RWPE2 (cell line): ENCODE measurements around the gene FEZ2.

Source experiments
- ATAC-seq: fragments of 200-7000 bp; cut with Tn5 transposase; 3 replicates; pipeline ENCODE4 v1.9.1; 2021; ENCODE audit warnings: low read depth
- DNase-seq: peaks from one replicate; pipeline ENCODE4 v3.0.0-alpha.2; 2020; ENCODE audit warnings: low spot score
- H3K27ac ChIP-seq: fragments of 450-650 bp; 2 replicates; pipeline ENCODE4 v1.5.1; 2017; ENCODE audit warnings: mild to moderate bottlenecking; ENCODE audit not compliant: poor library complexity, severe bottlenecking
- H3K27me3 ChIP-seq: fragments of 250-450 bp; sonication (Bioruptor Pico); 2 replicates; pipeline ENCODE4 v1.5.1; 2021; ENCODE audit warnings: mild to moderate bottlenecking, moderate library complexity; ENCODE audit not compliant: insufficient read depth, poor library complexity, severe bottlenecking
- H3K36me3 ChIP-seq: fragments of 250-450 bp; sonication (Bioruptor Pico); 2 replicates; pipeline ENCODE4 v1.5.1; 2020; ENCODE audit warnings: low read depth, mild to moderate bottlenecking, moderate library complexity
- H3K4me1 ChIP-seq: fragments of 250-450 bp; sonication (Bioruptor Pico); 2 replicates; pipeline ENCODE4 v1.5.1; 2021; ENCODE audit warnings: mild to moderate bottlenecking, moderate library complexity; ENCODE audit not compliant: insufficient read depth, poor library complexity, severe bottlenecking
- H3K4me3 ChIP-seq: fragments of 250-450 bp; sonication (Bioruptor Pico); 2 replicates; pipeline ENCODE4 v1.5.1; 2021; ENCODE audit warnings: mild to moderate bottlenecking, moderate library complexity; ENCODE audit not compliant: severe bottlenecking
- H3K9me3 ChIP-seq: fragments of 250-450 bp; sonication (Bioruptor Pico); 2 replicates; pipeline ENCODE4 v1.5.1; 2021; ENCODE audit warnings: mild to moderate bottlenecking, moderate library complexity; ENCODE audit not compliant: severe bottlenecking
- CTCF ChIP-seq: fragments of 450-650 bp; IDR thresholded peaks from one replicate; pipeline ENCODE4 v1.5.1; 2017; ENCODE audit warnings: mild to moderate bottlenecking, moderate library complexity; ENCODE audit not compliant: poor library complexity, severe bottlenecking

Gene FEZ2

GRCh38 chr2:36566887-36567286, 31.1 kb downstream of the FEZ2 start:
- DNase-seq, result no peak
- no peak for TF ChIP-seq CTCF
- Histone ChIP-seq H3K27me3 (no peaks in the 10 kb centered on the region), H3K4me1 (peaks cover 53% of the 10 kb centered on the region), H3K27ac (peak overlapping the region; percentile 95), H3K4me3 (no peak overlapping the region), H3K9me3 (no peaks in the 10 kb centered on the region), H3K36me3 (peaks cover 24% of the 10 kb centered on the region)
- no peak for ATAC-seq

- TF ChIP-seq CTCF, result no peak
- no peaks in the 10 kb centered on the region for H3K27me3 ChIP-seq
- ATAC-seq (no peak), DNase-seq (no peak)
- no peak overlapping the region for H3K4me3 ChIP-seq
- H3K36me3 ChIP-seq, result peaks cover 24% of the 10 kb centered on the region
- H3K4me1 ChIP-seq, result peaks cover 63% of the 10 kb centered on the region
- no peak overlapping the region for H3K27ac ChIP-seq
- H3K9me3 ChIP-seq, result no peaks in the 10 kb centered on the region
Observed at GRCh38 chr2:36565712-36566111, 32.3 kb downstream of the FEZ2 start.

- Histone ChIP-seq H3K27ac (peak overlapping the region; percentile 96), H3K27me3 (no peaks in the 10 kb centered on the region), H3K4me3 (no peak overlapping the region), H3K36me3 (peaks cover 27% of the 10 kb centered on the region), H3K4me1 (peaks cover 54% of the 10 kb centered on the region), H3K9me3 (no peaks in the 10 kb centered on the region)
- DNase-seq, result no peak
- TF ChIP-seq CTCF, result no peak
- no peak for ATAC-seq
Observed at GRCh38 chr2:36564377-36564930, 33.5 kb downstream of the FEZ2 start.

- H3K27ac ChIP-seq, result peak overlapping the region; percentile 96
- H3K4me1 ChIP-seq, result peaks cover 48% of the 10 kb centered on the region
Observed at GRCh38 chr2:36562973-36563532, 34.9 kb downstream of the FEZ2 start.

More at GRCh38 chr2:36562973-36563532, 34.9 kb downstream of the FEZ2 start:
- ATAC-seq (no peak), DNase-seq (no peak)
- Histone ChIP-seq H3K36me3 (peaks cover 35% of the 10 kb centered on the region), H3K27me3 (no peaks in the 10 kb centered on the region), H3K9me3 (no peaks in the 10 kb centered on the region), H3K4me3 (no peak overlapping the region)
- no peak for TF ChIP-seq CTCF
